SK-N-SH treated with all-trans-retinoic acid at 6 μM for 48 hours (cell line): ENCODE data around the gene BMPR1B.

Experiments used
- ARNTL ChIP-seq: fragments of 450-650 bp; formaldehyde crosslinking; IDR thresholded peaks from 2 replicates; pipeline ENCODE4 v1.5.0; 2020; ENCODE audit warnings: low read depth, mild to moderate bottlenecking, moderate library complexity, borderline replicate concordance
- BACH2 ChIP-seq: fragments of 250-450 bp; sonication (Bioruptor Pico); IDR thresholded peaks from 2 replicates; pipeline ENCODE4 v1.9.0; 2021; ENCODE audit warnings: mild to moderate bottlenecking, borderline replicate concordance
- GLIS3 ChIP-seq: fragments of 250-450 bp; sonication (Bioruptor Pico); IDR thresholded peaks from 2 replicates; pipeline ENCODE4 v1.5.0; 2020; ENCODE audit warnings: mild to moderate bottlenecking, moderate library complexity
- ISL1 ChIP-seq: fragments of 250-450 bp; sonication (Bioruptor Pico); IDR thresholded peaks from 2 replicates; pipeline ENCODE4 v2.1.2; 2022; ENCODE audit warnings: mild to moderate bottlenecking, moderate library complexity
- PPARA ChIP-seq: fragments of 250-450 bp; sonication (Bioruptor Pico); IDR thresholded peaks from 2 replicates; pipeline ENCODE4 v1.5.0; 2020; ENCODE audit warnings: mild to moderate bottlenecking, borderline replicate concordance
- RARB ChIP-seq: fragments of 250-450 bp; sonication (Bioruptor Pico); IDR thresholded peaks from 2 replicates; pipeline ENCODE4 v1.8.0; 2021; ENCODE audit warnings: mild to moderate bottlenecking, moderate library complexity
- ZFP30 ChIP-seq: fragments of 450-650 bp; formaldehyde crosslinking; IDR thresholded peaks from 2 replicates; pipeline ENCODE4 v1.5.0; 2022; ENCODE audit warnings: mild to moderate bottlenecking, moderate library complexity
- ZNF70 ChIP-seq: fragments of 450-650 bp; formaldehyde crosslinking; IDR thresholded peaks from 2 replicates; pipeline ENCODE4 v1.5.0; 2020; ENCODE audit warnings: mild to moderate bottlenecking, moderate library complexity
- ZNF8 ChIP-seq: fragments of 450-650 bp; formaldehyde crosslinking; IDR thresholded peaks from 2 replicates; pipeline ENCODE4 v1.5.0; 2020; ENCODE audit warnings: mild to moderate bottlenecking, moderate library complexity
- TF ChIP-seq, protein P1 (sequence below): fragments of 250-450 bp; sonication (Bioruptor Pico); IDR thresholded peaks from 2 replicates; pipeline ENCODE4 v1.8.0; 2020; ENCODE audit warnings: mild to moderate bottlenecking, moderate library complexity, borderline replicate concordance
- TF ChIP-seq, protein P2 (sequence below): fragments of 250-450 bp; sonication (Bioruptor Pico); IDR thresholded peaks from 2 replicates; pipeline ENCODE4 v1.5.1; 2021; ENCODE audit warnings: mild to moderate bottlenecking, moderate library complexity
- TF ChIP-seq, protein P3 (sequence below): fragments of 250-450 bp; sonication (Bioruptor Pico); IDR thresholded peaks from 2 replicates; pipeline ENCODE4 v1.5.1; 2020; ENCODE audit warnings: low read depth, mild to moderate bottlenecking, moderate library complexity

DNA sequence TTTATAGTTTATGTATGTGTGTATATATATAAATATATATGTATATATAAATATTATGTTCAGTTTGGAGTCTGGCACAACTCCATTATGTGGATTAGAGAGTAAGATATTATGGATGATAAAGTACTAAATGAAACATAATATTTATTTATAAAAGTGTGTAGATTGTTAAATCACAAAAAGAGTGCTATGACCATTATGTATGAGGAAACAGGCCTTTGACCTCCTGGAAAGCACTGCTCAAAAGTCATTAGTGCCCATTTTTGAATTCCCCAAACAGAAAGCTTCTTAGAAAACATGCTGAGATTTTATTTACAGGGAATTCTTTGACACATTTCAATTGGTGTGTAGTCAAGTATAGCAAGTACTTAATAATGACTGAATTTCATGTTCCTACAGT, 399.8 kb downstream of the BMPR1B start:
- no peak for TF ChIP-seq PPARA
- no peak for TF ChIP-seq RARB
- TF ChIP-seq GLIS3 (CRISPR knock-in tag) = no peak
- TF ChIP-seq, protein P1, sequence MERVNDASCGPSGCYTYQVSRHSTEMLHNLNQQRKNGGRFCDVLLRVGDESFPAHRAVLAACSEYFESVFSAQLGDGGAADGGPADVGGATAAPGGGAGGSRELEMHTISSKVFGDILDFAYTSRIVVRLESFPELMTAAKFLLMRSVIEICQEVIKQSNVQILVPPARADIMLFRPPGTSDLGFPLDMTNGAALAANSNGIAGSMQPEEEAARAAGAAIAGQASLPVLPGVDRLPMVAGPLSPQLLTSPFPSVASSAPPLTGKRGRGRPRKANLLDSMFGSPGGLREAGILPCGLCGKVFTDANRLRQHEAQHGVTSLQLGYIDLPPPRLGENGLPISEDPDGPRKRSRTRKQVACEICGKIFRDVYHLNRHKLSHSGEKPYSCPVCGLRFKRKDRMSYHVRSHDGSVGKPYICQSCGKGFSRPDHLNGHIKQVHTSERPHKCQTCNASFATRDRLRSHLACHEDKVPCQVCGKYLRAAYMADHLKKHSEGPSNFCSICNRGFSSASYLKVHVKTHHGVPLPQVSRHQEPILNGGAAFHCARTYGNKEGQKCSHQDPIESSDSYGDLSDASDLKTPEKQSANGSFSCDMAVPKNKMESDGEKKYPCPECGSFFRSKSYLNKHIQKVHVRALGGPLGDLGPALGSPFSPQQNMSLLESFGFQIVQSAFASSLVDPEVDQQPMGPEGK (CRISPR knock-in tag) = no peak
- no peak for TF ChIP-seq ARNTL (CRISPR knock-in tag)
- TF ChIP-seq ZFP30 (CRISPR knock-in tag) = no peak
- TF ChIP-seq, protein P2, sequence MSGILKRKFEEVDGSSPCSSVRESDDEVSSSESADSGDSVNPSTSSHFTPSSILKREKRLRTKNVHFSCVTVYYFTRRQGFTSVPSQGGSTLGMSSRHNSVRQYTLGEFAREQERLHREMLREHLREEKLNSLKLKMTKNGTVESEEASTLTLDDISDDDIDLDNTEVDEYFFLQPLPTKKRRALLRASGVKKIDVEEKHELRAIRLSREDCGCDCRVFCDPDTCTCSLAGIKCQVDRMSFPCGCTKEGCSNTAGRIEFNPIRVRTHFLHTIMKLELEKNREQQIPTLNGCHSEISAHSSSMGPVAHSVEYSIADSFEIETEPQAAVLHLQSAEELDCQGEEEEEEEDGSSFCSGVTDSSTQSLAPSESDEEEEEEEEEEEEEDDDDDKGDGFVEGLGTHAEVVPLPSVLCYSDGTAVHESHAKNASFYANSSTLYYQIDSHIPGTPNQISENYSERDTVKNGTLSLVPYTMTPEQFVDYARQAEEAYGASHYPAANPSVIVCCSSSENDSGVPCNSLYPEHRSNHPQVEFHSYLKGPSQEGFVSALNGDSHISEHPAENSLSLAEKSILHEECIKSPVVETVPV = no peak
- TF ChIP-seq, protein P3, sequence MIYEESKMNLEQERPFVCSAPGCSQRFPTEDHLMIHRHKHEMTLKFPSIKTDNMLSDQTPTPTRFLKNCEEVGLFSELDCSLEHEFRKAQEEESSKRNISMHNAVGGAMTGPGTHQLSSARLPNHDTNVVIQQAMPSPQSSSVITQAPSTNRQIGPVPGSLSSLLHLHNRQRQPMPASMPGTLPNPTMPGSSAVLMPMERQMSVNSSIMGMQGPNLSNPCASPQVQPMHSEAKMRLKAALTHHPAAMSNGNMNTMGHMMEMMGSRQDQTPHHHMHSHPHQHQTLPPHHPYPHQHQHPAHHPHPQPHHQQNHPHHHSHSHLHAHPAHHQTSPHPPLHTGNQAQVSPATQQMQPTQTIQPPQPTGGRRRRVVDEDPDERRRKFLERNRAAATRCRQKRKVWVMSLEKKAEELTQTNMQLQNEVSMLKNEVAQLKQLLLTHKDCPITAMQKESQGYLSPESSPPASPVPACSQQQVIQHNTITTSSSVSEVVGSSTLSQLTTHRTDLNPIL (CRISPR knock-in tag) = no peak
- TF ChIP-seq ZNF8 (CRISPR knock-in tag) = no peak
- TF ChIP-seq ISL1 (CRISPR knock-in tag) = no peak
- TF ChIP-seq ZNF70 (CRISPR knock-in tag) = no peak
- TF ChIP-seq BACH2 (CRISPR knock-in tag) = no peak
